GM21619 (cell line): ENCODE measurements around the gene COA1.
"Not testable (repeated sequence)": the region's sequence is repeated elsewhere in the genome, so short reads cannot be mapped to it uniquely, and the experiment has no call there.

Experiments
- ATAC-seq: cut with Tn5 transposase; IDR thresholded peaks from one replicate; pipeline ENCODE4 v1.9.1; 2021; ENCODE audit not compliant: unreplicated experiment

Gene COA1

GRCh38 chr7:43729214-43729923 is at the start of gene COA1:
TSS of gene COA1 (minus strand) at chr7:43729523. CDS start at chr7:43648614, 80,909 bp downstream.
- ATAC-seq, result peak; percentile 79

- ATAC-seq, result not testable (repeated sequence)
Observed at GRCh38 chr7:43778293-43779044, 49.1 kb upstream of the COA1 start.

DNA sequence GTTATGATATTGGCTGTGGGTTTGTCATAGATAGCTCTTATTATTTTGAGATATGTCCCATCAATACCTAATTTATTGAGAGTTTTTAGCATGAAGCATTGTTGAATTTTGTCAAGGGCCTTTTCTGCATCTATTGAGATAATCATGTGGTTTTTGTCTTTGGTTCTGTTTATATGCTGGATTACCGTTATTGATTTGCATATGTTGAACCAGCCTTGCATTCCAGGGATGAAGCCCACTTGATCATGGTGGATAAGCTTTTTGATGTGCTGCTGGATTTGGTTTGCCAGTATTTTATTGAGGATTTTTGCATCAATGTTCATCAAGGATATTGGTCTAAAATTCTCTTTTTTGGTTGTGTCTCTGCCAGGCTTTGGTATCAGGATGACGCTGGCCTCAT is 45.9 kb upstream of the COA1 start:
- ATAC-seq, result not testable (repeated sequence)

DNA sequence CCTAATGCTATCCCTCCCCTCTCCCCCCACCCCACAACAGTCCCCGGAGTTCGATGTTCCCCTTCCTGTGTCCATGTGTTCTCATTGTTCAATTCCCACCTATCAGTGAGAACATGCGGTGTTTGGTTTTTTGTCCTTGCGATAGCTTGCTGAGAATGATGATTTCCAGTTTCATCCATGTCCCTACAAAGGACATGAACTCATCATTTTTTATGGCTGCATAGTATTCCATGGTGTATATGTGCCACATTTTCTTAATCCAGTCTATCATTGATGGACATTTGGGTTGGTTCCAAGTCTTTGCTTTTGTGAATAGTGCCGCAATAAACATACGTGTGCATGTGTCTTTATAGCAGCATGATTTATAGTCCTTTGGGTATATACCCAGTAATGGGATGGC is 43.9 kb upstream of the COA1 start:
- ATAC-seq, result not testable (repeated sequence)

- no peak for ATAC-seq
Observed at GRCh38 chr7:43771573-43771972, 42.2 kb upstream of the COA1 start.

- no peak for ATAC-seq
Observed at GRCh38 chr7:43771128-43771527, 41.8 kb upstream of the COA1 start.

DNA sequence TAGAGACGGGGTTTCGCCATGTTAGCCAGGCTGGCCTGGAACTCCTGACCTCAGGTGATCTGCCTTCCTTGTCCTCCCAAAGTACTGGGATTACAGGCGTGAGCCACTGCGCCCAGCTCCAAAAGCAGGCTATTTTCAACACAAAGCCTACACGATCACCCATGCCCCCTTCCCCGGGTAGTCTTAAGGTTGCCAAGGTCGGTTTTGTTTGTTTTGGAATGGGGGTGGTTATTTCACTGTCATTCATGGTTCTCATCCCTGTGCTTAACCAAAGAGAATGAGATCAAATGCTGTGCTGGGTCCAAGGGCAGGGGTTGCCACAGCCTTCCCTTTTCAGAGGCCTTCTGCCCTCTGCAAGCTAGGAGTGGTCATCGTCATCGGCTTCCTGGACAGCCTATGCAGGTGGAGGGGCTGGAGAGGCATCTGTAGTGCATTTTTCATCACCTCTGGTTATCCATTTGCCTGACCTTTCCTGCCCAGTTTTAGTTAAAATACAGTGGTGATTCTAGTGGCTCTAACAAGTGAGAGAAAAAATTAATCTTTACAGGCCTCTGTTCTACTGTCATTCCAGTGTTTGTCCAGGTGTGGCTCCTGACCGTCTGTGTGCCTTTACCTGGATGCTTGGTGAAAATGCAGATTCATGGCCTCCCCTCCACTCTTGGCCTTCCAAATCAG is 40.6 kb upstream of the COA1 start:
- no peak for ATAC-seq

DNA sequence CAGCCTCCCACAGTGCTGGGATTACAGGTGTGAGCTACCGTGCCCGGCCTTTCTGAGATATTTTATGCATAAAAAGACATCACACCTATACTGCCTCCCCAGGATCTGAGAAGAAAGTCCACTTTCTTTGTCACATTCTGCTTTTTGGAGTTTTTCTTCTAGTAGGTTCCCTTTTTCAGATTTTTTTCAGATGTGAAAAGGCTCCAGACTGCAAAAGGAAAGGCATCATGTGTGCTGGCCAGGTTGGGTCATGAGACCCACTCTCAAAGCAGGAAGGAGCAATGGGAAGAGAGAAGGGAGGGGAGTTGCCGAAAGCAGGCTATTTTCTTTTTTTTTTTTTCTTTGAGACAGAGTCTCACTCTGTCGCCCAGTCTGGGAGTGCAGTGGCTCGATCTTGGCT is 40.0 kb upstream of the COA1 start:
- ATAC-seq, result no peak

DNA sequence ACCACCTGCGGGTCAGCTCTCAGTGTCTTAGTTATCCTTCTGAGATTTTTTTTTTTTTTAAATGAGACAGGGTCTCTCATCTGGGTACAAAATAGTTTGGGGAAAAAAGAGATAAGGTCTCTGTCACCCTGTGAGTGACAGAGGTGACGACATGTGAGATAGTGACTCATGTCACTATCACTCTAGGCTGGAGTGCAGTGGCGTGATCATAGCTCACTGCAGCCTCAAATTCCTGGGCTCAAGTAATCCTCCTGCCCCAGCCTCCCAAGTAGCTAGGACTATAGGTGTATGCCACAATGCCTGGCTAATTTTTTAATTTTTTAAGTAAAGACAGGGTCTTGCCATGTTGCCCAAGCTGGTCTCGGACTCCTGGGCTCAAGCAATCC is 39.6 kb upstream of the COA1 start:
- ATAC-seq, result no peak

- ATAC-seq, result no peak
Observed at GRCh38 chr7:43768201-43768886, 39.0 kb upstream of the COA1 start.

DNA sequence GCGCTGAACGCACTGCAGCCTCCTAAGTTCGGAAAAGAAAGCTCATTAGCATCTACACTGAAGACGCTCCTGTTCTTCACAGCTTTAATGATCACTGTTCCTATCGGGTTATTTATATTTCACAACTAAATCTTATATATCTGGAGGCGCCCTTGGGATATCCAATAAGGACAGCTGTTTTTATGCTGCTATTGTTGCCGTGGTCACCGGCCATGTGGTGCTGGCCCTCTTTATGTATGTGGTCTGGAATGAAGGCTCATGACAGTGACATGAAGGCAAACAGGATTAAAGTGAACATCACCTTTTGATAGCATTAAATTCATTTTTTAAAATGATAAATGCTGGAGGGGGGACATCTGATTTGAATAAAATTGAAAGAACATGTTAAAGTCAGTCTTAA is 38.0 kb upstream of the COA1 start:
- no peak for ATAC-seq

- ATAC-seq, result no peak
Observed at GRCh38 chr7:43766564-43766963, 37.2 kb upstream of the COA1 start.

DNA sequence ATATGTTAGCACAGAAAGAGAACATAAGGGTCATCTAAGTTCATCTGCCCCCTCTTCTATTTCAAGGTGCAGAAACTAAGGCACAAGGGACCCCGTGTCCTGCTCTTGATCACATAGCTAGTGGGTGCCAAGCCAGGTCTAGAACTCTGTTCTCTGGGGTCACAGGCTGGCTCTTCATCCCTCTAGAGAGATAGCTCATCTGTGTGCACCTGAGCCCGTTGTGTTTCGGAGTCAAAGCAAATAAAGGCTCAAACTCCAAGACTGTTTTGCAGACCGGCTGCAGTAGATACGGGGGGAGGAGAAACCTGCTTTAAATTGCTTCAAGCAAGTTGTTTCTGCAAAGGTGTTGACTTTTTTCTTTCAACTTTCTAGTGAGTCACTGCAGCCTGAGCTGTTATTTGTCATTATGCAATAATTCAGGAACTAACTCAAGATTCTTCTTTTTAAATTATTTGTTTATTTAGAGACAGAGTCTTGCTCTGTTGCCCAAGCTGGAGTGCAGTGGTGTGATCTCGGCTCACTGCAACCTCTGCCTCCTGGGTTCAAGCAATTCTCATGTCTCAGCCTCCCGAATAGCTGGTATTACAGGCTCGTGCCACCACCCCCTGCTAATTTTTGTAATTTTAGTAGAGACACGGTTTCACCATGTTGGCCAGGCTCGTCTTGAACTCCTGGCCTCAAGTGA is 35.6 kb upstream of the COA1 start:
- ATAC-seq, result no peak

DNA sequence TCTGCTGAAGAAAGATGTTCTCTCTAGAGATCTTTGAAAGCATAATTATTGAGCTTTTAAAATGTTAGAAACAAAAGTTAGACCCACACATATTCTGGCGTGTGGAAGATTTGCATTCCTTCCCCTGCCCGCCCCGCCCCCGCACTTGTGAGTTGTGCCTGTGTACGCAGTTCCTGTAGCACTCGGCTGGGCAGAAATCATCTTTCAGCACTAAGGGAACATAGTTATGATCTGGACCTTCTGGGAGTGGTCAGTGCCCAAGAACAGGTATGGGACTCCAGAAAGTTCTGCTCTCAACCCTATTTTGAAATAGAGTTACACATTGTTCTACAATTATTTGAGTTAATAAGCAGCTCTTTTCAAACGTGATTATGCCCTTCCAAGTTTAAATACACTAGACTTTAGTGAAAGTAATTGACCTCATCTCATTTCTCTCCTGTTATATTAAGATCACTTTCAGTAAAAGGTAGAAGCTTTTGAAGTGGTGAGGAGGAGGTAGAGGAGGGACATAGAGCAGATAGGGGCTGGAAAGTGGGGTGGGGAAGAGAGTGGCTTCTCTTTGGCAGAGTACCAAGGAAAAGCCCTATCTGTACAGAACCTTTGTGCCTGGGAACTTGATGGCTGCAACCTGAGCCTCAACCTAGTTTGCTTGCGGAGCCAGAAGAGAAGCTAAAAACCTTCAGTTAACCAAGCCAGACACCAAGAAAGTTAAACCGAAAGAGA is 34.9 kb upstream of the COA1 start:
- peak; percentile 69 for ATAC-seq

GRCh38 chr7:43763183-43763582 is 33.9 kb upstream of the COA1 start:
- ATAC-seq, result no peak

DNA sequence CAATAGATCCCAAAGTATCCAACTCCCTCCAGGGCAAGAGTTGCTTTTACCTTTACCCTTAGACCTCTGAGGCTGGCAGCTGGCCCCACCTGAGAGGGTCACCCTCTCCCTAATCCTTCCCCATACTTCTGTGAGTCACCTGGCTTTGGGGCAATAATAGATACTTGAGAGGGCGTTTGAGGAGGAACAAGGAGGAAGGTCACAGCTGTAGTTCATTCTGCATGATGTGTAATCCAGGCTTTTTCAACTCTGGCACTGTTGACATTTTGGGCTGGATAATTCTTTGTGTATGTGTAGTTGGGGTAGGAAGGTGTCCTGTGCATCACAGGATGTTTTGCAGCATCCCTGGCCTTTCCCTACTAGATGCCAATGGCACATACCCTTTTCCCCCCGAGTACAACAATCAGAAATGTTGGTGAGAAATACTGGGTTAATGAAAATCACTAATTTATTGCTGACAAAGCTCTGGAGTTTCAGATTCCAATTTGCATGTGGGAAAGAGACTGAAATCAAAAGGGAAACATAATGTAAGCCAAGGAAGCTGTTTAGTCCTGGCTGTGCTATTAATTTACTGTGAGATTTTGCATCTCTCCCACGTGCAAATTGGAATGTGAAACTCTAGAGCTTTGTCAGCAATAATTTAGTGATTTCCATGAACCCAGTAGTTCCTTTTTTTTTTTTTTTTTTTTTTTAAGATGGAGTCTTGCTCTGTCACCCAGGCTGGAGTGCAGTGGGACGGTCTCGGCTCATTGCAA is 32.8 kb upstream of the COA1 start:
- no peak for ATAC-seq

GRCh38 chr7:43761382-43761781 is 32.1 kb upstream of the COA1 start:
- ATAC-seq, result no peak

GRCh38 chr7:43760861-43761260 is 31.5 kb upstream of the COA1 start:
- no peak for ATAC-seq
